Measurements from ENCODE around the gene ANO6.
"Not testable (repeated sequence)": the region's sequence is repeated elsewhere in the genome, so short reads cannot be mapped to it uniquely, and the experiment has no call there.

Gene ANO6

DNA sequence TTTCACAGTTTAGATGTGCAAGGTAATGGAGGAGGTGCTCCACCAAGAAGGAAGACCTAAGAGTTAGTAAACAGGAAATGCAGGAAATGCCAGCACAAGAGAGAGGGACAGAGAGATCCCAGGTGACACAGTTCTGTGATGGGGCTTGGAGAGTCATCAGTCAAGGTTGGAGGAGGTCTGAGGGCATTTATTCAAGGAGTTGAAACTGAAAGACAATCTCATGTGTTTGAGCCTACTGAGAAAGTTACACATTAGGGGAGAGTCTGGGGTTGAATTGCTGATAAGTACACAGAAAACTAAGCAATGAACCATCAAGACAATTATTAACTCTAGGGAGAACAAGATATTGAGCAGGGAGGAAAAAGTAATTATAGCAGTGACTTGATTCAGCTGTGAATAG is 138.5 kb downstream of the ANO6 start:
- no peak for DNase-seq

DNA sequence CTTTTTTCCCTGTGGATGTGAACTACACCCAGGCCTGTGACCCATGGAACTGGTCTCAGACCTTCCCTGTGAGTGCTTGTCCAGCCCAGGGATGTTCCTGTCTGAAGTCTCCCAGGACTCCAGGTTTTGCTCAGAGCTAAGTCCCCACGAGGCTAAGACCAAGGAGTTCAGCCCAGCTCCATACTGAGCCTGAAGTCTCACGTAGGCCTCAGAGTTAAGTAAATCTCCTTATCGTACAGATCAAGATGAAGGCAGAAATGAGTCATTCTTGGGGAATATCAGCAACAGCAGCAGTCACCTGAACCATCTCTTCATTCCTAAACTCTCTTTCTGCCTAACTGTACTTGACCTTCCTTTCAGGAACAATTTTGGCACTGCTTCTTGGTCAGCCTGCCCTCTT is 139.8 kb downstream of the ANO6 start:
- DNase-seq, result no peak

DNA sequence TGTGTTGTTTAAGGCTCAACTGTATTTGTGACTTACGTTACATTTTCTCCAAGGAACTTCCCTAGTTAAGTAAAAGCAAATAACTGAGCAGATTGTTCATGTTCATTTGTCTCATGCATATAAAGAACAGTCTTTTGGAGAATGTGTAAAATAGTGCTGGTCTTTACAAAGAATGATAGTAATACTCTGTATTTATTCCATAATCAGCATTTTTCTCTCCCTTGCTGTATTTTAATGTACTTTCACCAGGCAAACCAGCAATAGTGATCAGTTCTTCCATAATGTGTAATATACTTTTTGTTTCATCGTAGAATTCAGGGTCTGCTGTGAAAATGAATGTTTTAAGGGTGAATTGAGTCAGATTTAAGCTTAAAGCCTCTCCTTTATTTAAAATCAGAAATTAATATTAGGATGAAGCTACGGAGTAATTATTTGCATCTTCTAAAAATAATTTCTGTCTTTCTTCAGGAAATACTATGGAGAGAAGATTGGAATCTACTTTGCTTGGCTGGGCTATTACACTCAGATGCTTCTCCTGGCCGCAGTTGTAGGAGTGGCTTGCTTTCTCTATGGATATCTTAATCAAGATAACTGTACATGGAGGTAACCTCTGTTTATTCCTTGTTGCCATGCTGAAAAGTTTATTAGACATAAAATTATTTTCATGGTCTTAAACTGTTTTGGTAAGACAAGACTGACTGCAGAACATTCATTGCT is 141.1 kb downstream of the ANO6 start:
- DNase-seq, result no peak

DNA sequence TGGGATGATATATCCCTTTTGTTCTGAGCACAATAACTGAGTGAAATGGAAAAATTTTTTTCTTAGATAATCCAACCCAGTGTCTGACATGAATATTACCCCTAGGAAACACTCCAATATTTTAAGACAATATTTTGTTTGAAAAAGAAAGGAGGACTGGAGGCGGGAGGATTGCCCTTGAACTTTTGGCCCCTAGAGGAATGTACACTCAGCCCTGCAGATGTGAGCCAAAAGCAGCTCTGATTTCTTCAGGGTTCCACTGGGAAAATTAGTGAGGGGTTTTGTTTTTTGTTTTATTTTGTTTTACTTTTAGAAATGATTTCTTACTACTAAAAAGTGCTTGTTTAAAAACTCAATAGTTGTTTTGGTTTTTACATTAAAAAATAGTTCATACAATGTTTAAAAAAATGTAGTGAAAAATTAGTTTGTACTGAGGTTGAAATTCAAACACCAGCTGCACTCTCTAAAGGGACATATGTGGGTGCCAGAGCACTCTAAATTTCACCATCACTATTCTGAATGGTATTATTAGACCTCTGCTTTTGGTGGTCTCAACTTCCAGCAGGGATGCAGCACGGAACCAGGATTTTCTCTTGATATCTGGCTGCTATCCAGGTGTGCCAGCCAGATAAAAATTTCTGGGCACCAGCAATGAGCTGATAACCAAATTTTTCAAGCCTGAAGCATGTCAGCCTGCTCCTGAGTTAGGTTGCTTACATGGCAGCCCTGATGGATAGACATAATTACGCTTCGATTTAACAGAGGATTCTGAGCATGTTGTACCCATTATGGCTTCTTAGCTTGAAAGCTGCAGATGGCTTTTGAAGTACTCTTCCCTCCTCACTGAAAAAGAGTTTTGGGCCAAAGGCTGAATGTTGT is 141.9 kb downstream of the ANO6 start:
- no peak for DNase-seq

DNA sequence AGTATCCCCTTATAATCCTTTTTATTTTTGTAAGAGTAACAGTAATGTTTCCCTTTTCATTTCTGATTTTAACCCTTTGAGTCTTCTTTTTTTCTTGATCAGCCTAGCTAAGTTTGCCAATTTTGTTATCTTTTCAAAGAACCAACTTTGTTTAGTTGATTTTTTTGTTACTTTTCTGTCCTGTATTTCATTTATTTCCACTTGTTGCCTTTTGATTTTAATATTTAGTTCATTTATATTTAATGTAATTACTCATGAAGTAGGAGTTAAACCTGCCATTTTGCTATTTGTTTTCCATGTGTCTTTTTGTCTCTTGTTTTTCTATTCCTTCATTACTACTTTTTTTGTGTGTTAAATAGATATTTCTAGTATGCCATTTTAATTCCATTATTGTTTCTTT is 146.4 kb downstream of the ANO6 start:
- DNase-seq, result no peak

DNA sequence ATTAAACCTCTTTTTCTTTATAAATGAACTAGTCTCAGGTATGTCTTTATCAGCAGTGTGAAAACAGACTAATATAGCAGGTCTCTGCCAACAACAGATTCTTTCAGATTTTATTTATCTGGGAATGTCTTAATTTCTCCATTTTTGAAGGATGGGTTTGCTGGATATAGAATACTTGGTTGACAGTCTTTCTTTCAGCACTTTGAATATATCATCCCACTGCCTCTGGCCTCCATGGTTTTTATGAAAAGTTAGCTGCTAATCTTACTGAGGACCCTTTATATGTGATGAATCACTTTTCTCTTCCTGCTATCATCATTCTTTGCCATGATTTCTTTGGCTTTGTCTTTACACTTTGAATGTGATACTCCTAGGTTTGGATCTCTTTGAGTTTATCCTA is 148.0 kb downstream of the ANO6 start:
- no peak for DNase-seq

GRCh38 chr12:45368841-45369489 is 153.1 kb downstream of the ANO6 start:
- DNase-seq, result no peak

- DNase-seq, result no peak
Observed at GRCh38 chr12:45377815-45378214, 161.9 kb downstream of the ANO6 start.

- no peak for DNase-seq
Observed at GRCh38 chr12:45379261-45379660, 163.4 kb downstream of the ANO6 start.

GRCh38 chr12:45381351-45381750 is 165.5 kb downstream of the ANO6 start:
- DNase-seq, result no peak

DNA sequence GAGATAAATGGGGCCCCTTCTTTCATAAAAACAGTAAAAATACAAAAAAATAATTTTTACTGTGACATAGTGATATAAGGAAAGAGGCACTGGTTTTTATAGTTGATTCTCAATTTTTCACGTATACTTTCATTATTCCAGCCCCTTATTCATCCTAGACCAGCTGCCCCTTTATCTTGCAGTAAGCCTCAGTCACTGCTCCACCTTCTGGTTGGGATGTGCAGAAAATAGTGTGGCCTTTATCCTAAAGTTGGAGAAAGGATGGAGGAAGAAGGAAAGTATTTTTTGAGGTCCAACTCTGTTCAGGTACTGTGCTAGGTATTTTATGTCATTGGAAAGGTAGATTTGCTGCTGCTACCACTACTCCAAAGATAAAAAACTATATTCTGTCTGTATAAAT is 172.7 kb downstream of the ANO6 start:
- no peak for DNase-seq

DNA sequence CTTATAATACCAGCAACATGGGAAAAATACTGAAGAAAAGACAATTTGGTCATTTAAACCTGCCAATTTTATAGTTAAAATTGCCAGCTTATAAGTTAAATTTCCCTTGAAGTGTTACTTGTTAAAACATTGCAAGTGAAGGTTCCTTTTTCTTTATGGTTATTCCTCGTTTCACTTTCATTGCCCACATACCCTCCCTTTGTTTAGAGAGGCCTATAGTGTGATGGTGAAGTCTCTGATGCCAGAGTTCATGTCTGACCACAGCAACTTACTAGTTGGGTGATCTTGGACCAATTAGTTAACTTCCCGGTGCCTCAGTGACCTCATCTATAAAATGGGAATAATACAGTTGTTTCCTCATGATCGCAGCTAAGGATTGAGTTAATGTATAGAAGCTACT is 173.5 kb downstream of the ANO6 start:
- no peak for DNase-seq

- not testable (repeated sequence) for DNase-seq
Observed at GRCh38 chr12:45397499-45397898, 181.6 kb downstream of the ANO6 start.

GRCh38 chr12:45398552-45398951 is 182.7 kb downstream of the ANO6 start:
- no peak for DNase-seq

DNA sequence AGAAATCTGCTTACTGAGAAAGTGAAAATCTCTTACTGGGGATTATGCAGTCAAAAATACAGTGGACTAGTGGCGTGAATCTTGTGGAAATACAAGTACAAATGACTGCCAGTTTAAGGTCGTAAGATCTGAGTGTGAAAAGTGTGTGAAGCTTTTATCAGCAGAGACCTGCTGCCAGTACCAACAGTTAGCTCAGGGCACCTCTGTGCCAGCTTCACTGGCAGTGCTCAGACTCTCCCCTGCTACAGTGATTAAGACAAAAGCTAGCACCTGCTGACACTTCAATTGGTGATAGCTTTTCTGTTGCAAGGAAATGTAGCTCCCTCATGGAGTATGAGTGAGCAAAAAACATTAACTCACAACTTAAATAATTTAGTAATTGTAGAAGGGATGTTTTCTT is 185.1 kb downstream of the ANO6 start:
- DNase-seq, result no peak

- no peak for DNase-seq
Observed at GRCh38 chr12:45402288-45402687, 186.4 kb downstream of the ANO6 start.

DNA sequence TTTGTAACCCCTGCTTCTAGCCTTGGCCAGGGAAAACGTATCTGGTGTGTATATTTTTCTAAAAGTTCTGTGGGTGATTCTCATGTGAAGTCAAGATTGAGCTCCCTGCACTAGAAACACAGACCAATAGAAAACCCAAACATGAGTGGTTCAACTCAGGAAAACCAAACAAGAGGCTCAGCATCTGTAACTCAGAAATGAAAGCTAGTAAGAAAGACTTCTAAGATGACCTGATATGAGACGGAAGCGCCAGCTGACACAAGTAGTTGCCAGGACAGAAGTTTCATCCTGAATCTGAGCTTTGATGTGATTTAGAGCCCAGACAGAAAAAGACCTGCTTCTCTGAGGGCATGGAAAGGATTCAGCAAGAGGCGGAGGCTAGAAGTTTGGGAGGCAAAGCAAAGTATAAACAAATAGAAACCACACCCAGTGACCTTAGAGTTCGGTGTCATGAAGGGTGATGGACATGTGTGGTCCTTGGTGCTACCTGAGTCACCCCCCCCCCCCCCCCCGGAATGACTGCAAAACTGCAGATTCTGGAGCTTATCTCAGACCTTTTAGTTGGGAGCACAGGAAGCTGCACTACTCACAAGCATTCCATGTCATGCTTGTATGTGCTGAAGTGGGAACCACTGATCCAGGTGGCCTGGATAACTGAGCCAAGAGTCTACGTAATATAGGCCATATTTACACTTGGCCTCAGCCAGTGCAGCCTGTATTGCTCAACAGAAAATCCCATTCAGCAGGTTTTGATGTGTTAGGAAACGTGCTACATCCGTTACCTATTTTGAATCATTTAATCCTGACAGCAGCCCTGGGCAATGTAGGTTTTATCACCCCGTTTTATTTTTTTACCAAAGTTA is 191.3 kb downstream of the ANO6 start:
- no peak for DNase-seq

DNA sequence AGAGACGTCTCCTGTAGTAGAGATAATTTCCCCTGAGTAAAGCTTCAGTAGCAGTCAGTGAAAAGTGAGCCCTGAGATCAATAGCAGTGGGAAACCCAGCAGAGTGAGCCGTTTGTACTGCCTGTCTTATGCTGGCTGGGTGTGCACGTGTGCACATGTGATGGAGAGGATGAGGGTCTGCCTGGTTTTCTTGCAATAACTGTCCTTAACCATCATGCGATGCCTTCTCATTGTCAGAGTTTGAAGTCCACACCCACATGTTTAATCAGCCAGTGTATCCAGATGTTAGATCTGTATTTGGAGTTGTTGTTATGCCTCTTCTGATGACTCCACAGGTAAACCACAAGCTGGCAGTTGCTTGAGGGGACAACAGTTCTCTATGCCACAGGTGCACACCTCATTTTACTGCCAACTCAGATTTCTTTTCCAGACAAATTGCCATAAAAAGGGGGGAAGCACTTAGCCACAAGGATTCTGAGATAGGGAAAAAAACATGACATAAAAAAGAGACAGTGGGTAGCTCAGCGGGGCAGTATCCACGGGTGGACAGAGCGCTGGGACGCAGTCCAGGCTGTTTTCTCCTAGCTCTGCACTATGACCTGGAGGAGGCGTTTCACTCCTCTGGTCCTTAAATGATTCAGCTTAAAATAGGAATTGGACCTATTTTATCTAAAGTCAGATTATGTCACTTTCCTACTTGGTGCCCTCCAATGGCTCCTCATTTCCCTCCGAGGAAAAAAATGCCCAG is 192.3 kb downstream of the ANO6 start:
- DNase-seq, result no peak

DNA sequence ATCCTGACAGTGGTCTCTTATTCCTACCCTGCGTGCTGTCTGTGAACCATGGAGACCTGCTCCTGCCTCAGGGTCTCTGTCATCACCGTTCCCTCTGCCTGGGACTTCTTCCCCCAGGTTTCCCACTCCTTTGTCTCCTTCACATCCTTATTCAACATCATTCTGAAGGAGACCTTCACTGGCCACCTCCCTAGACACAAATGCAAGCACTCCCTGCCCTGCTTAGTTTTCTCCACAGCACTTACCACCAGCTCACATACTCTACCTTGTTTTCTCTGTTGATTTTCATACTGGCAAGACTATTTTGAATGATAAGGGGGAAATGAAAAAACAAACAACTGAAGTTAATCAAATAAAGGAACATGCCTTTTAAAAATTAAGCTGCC is 192.8 kb downstream of the ANO6 start:
- DNase-seq, result no peak

DNA sequence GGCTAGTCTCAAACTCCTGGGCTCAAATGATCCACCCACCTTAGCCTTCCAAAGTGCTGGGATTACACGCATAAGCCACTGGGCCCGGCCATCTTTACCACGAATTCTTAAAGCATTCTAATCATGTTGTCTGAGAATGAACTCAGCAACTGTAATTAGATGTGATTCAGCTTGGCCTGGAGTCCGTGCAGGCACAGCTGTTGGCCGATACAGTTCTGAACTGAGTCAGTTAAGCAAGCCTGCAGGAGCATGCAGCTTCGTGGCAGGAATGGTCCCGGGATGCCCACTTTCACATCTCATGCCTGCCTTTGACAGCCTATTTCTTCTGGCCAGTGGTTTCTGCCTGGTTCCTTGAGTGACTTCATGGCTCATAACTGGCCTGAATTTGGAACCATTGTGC is 194.1 kb downstream of the ANO6 start:
- no peak for DNase-seq

DNA sequence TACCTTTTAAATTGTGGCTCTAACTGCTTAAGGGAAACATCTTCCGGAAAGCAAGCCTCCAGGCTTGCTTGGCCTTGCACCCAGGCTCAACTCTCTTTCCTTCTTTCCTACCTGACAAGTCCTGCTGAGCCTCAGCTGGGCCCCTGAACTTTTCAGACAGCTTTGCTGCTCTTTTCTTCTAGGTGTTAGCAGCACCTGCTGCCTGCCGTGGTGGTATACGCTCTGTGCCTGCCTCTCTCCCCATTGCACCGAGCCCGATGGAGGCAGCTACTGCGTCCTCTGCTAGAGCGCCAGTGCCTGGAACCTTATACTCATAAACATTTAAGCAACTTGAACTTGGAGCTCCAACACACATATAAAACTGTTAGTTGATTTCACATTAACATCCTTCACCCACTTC is 195.7 kb downstream of the ANO6 start:
- DNase-seq, result no peak

GRCh38 chr12:45415393-45415817 is 199.5 kb downstream of the ANO6 start:
- no peak for DNase-seq

Measured in NCI-H510A (cell line).